HCT116 (cell line): ENCODE data around the gene PIK3C3. TPM values are rescaled to one million over a fixed set of nuclear protein-coding genes. Genes with fewer than 3 reads are reported as not detected.

ENCODE experiments used
- ATAC-seq: fragments of 200-7000 bp; cut with Tn5 transposase; 2 replicates; pipeline ENCODE4 v1.9.1; 2020; ENCODE audit warnings: mild to moderate bottlenecking, moderate library complexity
- BruUV-seq: library from RNA; stranded (reverse); fragments of 400-500 nt; replicated peaks from 2 replicates; lab custom pipeline; 2021; lab: Mats Ljungman, UMichigan
- CTCF ChIA-PET: fragments of 300-600 bp; sonication (Branson Sonifier 250); formaldehyde crosslinking; loops from one replicate; lab custom pipeline; 2021; ENCODE audit warnings: antibody characterized with exemption; lab: Charles Lee
- POLR2A ChIA-PET: fragments of 300-600, 350-600 bp; sonication (Branson Sonifier 250); formaldehyde crosslinking; loops from one replicate; lab custom pipeline; 2021; ENCODE audit warnings: antibody characterized with exemption; lab: Charles Lee
- RAD21 ChIA-PET, 2 experiments: fragments of 300-600 bp; sonication (Branson Sonifier 250); formaldehyde crosslinking; loops; one replicate each; lab custom pipeline; 2023; ENCODE audit warnings: low total read pairs in 2 of 2; ENCODE audit not compliant: uncharacterized antibody in 2 of 2, unreplicated experiment in 2 of 2, low non-redundant PET in 1 of 2; lab: Charles Lee
- DNase-seq: peaks from one replicate; pipeline ENCODE4 v3.0.0-alpha.2; 2010; ENCODE audit warnings: low read depth, low spot score
- H2AFZ ChIP-seq: fragments of 200-600 bp; shearing (Covaris generic), sonication (generic); 2 replicates; pipeline ENCODE4 v1.6.1; 2017; ENCODE audit warnings: low read depth, mixed run types, mixed read lengths, antibody characterized with exemption, low read length; ENCODE audit not compliant: poor library complexity, severe bottlenecking
- H3K27ac ChIP-seq: 2 replicates; pipeline ENCODE4 v1.5.1; 2012; ENCODE audit warnings: low read depth, low read length
- H3K27me3 ChIP-seq: fragments of 200-600 bp; sonication (generic); 2 replicates; pipeline ENCODE4 v1.6.1; 2016; ENCODE audit warnings: mixed run types, low read length, mixed read lengths; ENCODE audit not compliant: insufficient read depth
- H3K36me3 ChIP-seq, 2 experiments: fragments of 200-500 bp in 1 of 2; fragments of 200-600 bp in 1 of 2; sonication (Bioruptor generic) in 1 of 2; sonication (generic) in 1 of 2; 2 replicates each; pipeline versions ENCODE4 v1.5.1 to v1.6.1; 2014 to 2016; ENCODE audit warnings: low read length in 2 of 2, inconsistent platforms in 1 of 2, mixed read lengths in 1 of 2, mixed run types in 1 of 2; ENCODE audit not compliant: insufficient read depth in 2 of 2, control insufficient read depth in 1 of 2
- H3K4me1 ChIP-seq, 2 experiments: fragments of 200-600 bp in 1 of 2; sonication (generic) in 1 of 2; 2 replicates each; pipeline versions ENCODE4 v1.5.1 to v1.6.1; 2012 to 2017; ENCODE audit warnings: low read length in 2 of 2, inconsistent platforms in 1 of 2, mild to moderate bottlenecking in 1 of 2, mixed read lengths in 1 of 2, mixed run types in 1 of 2, moderate library complexity in 1 of 2; ENCODE audit not compliant: insufficient read depth in 2 of 2, control insufficient read depth in 1 of 2
- H3K4me2 ChIP-seq: fragments of 200-600 bp; sonication (generic); 2 replicates; pipeline ENCODE4 v1.6.1; 2017; ENCODE audit warnings: mixed run types, low read length, mixed read lengths
- H3K4me3 ChIP-seq, 2 experiments: fragments of 200-600 bp in 1 of 2; sonication (generic) in 1 of 2; replicated peaks in 1 of 2; 2 replicates each; pipeline ENCODE4 v1.5.1; 2011 to 2016; ENCODE audit warnings: low read length in 2 of 2, control low read depth in 1 of 2, low read depth in 1 of 2, mild to moderate bottlenecking in 1 of 2, mixed read lengths in 1 of 2, mixed run types in 1 of 2
- H3K79me2 ChIP-seq: fragments of 200-600 bp; sonication (generic); 2 replicates; pipeline ENCODE4 v1.6.1; 2017; ENCODE audit warnings: mild to moderate bottlenecking, mixed run types, low read length, moderate library complexity, mixed read lengths; ENCODE audit not compliant: insufficient read depth
- H3K9ac ChIP-seq: fragments of 200-600 bp; sonication (generic); 2 replicates; pipeline ENCODE4 v1.6.1; 2016; ENCODE audit warnings: low read length, mixed read lengths
- H3K9me2 ChIP-seq: fragments of 200-600 bp; sonication (generic), shearing (Covaris generic); 2 replicates; pipeline ENCODE4 v1.6.1; 2017; ENCODE audit warnings: mixed run types, mild to moderate bottlenecking, moderate library complexity; ENCODE audit not compliant: insufficient read depth
- H3K9me3 ChIP-seq, 2 experiments: fragments of 200-500 bp in 1 of 2; fragments of 200-600 bp in 1 of 2; sonication (Bioruptor generic) in 1 of 2; sonication (generic) in 1 of 2; 2 replicates each; pipeline ENCODE4 v1.6.1; 2014 to 2017; ENCODE audit warnings: low read length in 2 of 2, mixed read lengths in 2 of 2, inconsistent platforms in 1 of 2, low read depth in 1 of 2, mild to moderate bottlenecking in 1 of 2, mixed run types in 1 of 2, moderate library complexity in 1 of 2; ENCODE audit not compliant: control insufficient read depth in 1 of 2, insufficient read depth in 1 of 2
- H4K20me1 ChIP-seq: fragments of 200-600 bp; sonication (generic), shearing (Covaris generic); 2 replicates; pipeline ENCODE4 v1.6.1; 2017; ENCODE audit warnings: mixed run types, mild to moderate bottlenecking, moderate library complexity; ENCODE audit not compliant: insufficient read depth
- CBX3 ChIP-seq: IDR thresholded peaks from 2 replicates; pipeline ENCODE4 v1.6.1; 2012; ENCODE audit warnings: low read depth
- ELF1 ChIP-seq: IDR thresholded peaks from 2 replicates; pipeline ENCODE4 v1.6.1; 2012; ENCODE audit warnings: low read depth, borderline replicate concordance
- EZH2 ChIP-seq: fragments of 200-600 bp; sonication (generic); IDR thresholded peaks from 2 replicates; pipeline ENCODE4 v1.6.1; 2017; ENCODE audit warnings: antibody characterized with exemption, mixed run types
- EZH2phosphoT487 ChIP-seq: fragments of 200-600 bp; IDR thresholded peaks from 2 replicates; pipeline ENCODE4 v1.6.1; 2018; ENCODE audit warnings: antibody characterized with exemption, borderline replicate concordance
- FOSL1 ChIP-seq: IDR thresholded peaks from 2 replicates; pipeline ENCODE4 v1.6.1; 2012; ENCODE audit warnings: low read depth
- JUND ChIP-seq: IDR thresholded peaks from 2 replicates; pipeline ENCODE4 v1.6.1; 2012
- POLR2A ChIP-seq: IDR thresholded peaks from 2 replicates; pipeline ENCODE4 v1.7.0; 2011; ENCODE audit warnings: borderline replicate concordance; ENCODE audit not compliant: insufficient read depth, insufficient read length; ENCODE audit errors: extremely low read depth
- POLR2AphosphoS5 ChIP-seq: IDR thresholded peaks from 2 replicates; pipeline ENCODE4 v1.6.1; 2011; ENCODE audit warnings: mild to moderate bottlenecking, low read depth, low read length, moderate library complexity
- SIN3A ChIP-seq: IDR thresholded peaks from 2 replicates; pipeline ENCODE4 v1.6.1; 2012; ENCODE audit warnings: low read depth
- SP1 ChIP-seq: IDR thresholded peaks from 2 replicates; pipeline ENCODE4 v1.6.1; 2012; ENCODE audit warnings: low read depth
- SRF ChIP-seq: IDR thresholded peaks from 2 replicates; pipeline ENCODE4 v1.6.1; 2012; ENCODE audit warnings: low read depth
- TCF7L2 ChIP-seq: IDR thresholded peaks from 2 replicates; pipeline ENCODE4 v1.7.0; 2011; ENCODE audit warnings: borderline replicate concordance, inconsistent platforms; ENCODE audit not compliant: insufficient read depth, insufficient read length; ENCODE audit errors: extremely low read depth
- ZNF274 ChIP-seq: fragments of 200-500 bp; sonication (Bioruptor generic); IDR thresholded peaks from 2 replicates; pipeline ENCODE4 v1.6.1; 2014; ENCODE audit warnings: mild to moderate bottlenecking, low read depth, low read length, inconsistent platforms
- intact Hi-C: fragments of 100-400 bp; cut with micrococcal nuclease; formaldehyde crosslinking; loops from 2 replicates; pipeline ENCODE4 v1.10.0; 2022
- total RNA-seq: library from RNA; stranded (reverse); gene quantifications from one replicate; pipeline ENCODE4 v1.2.1, GENCODE V29; 2021; ENCODE audit not compliant: unreplicated experiment
- TF ChIP-seq, protein P1 (sequence below): IDR thresholded peaks from 2 replicates; pipeline ENCODE4 v1.6.1; 2011; ENCODE audit warnings: mild to moderate bottlenecking, low read length, moderate library complexity; ENCODE audit not compliant: insufficient replicate concordance; ENCODE audit errors: extremely low read depth
- TF ChIP-seq, protein P2 (sequence below), 3 experiments: fragments of 200-600 bp in 1 of 3; sonication (generic) in 1 of 3; IDR thresholded peaks in 2 of 3; conservative IDR thresholded peaks in 1 of 3; 2 replicates each; pipeline ENCODE4 v1.5.1; 2012 to 2017; ENCODE audit warnings: low read depth in 2 of 3, low read length in 2 of 3, antibody characterized with exemption in 1 of 3, borderline replicate concordance in 1 of 3, control low read depth in 1 of 3, mild to moderate bottlenecking in 1 of 3, mixed read lengths in 1 of 3, mixed run types in 1 of 3, moderate library complexity in 1 of 3; ENCODE audit not compliant: insufficient read depth in 1 of 3

PIK3C3 gene
- total RNA-seq, 1 experiment from 2014 or later, result 40.4 TPM

DNA sequence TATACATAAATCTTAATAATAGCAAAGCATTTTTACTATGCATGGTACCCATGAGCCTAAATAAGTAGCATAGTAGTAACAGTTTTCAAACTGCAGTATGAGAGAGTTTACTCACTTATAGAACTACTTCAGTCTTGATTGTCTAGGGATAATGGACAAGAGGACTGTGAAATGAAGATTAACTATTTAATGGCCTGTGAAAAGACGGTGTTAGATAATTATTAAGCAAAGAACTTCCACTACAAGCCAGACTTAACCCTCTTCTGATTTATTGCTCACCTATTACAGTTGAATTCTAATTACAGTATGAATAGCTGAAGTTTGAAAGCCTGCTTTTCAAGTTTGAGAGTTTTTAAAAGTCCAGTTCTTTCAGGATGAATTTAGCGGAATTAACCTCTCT is 18.9 kb downstream of the PIK3C3 start:
- Histone ChIP-seq H3K4me1 (no peaks in the 10 kb centered on the region), H3K4me3 (no peak overlapping the region), H3K4me2 (no peak overlapping the region), H3K27me3 (no peaks in the 10 kb centered on the region), H3K27ac (no peak overlapping the region), H3K79me2 (0 out of 2 replicates have a peak, but pooled peaks cover 3% of the 10 kb centered on the region), H3K36me3 (peaks cover 2 to 8% of the 10 kb centered on the region in 2 experiments; a peak in 3 of 4 replicates), H4K20me1 (no peaks in the 10 kb centered on the region), H2AFZ (no peak overlapping the region), H3K9me3 (no peaks in the 10 kb centered on the region), H3K9me2 (no peaks in the 10 kb centered on the region), H3K9ac (no peak overlapping the region)
- no peak for ATAC-seq
- TF ChIP-seq CBX3 (no peak), ZNF274 (no peak), ELF1 (no peak), SRF (no peak), POLR2A (no peak), POLR2AphosphoS5 (no peak), JUND (no peak), FOSL1 (no peak), SIN3A (no peak), TCF7L2 (no peak), EZH2phosphoT487 (no peak), EZH2 (no peak), SP1 (no peak)
- TF ChIP-seq, protein P1, sequence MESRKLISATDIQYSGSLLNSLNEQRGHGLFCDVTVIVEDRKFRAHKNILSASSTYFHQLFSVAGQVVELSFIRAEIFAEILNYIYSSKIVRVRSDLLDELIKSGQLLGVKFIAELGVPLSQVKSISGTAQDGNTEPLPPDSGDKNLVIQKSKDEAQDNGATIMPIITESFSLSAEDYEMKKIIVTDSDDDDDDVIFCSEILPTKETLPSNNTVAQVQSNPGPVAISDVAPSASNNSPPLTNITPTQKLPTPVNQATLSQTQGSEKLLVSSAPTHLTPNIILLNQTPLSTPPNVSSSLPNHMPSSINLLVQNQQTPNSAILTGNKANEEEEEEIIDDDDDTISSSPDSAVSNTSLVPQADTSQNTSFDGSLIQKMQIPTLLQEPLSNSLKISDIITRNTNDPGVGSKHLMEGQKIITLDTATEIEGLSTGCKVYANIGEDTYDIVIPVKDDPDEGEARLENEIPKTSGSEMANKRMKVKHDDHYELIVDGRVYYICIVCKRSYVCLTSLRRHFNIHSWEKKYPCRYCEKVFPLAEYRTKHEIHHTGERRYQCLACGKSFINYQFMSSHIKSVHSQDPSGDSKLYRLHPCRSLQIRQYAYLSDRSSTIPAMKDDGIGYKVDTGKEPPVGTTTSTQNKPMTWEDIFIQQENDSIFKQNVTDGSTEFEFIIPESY, result no peak
- TF ChIP-seq, protein P2, sequence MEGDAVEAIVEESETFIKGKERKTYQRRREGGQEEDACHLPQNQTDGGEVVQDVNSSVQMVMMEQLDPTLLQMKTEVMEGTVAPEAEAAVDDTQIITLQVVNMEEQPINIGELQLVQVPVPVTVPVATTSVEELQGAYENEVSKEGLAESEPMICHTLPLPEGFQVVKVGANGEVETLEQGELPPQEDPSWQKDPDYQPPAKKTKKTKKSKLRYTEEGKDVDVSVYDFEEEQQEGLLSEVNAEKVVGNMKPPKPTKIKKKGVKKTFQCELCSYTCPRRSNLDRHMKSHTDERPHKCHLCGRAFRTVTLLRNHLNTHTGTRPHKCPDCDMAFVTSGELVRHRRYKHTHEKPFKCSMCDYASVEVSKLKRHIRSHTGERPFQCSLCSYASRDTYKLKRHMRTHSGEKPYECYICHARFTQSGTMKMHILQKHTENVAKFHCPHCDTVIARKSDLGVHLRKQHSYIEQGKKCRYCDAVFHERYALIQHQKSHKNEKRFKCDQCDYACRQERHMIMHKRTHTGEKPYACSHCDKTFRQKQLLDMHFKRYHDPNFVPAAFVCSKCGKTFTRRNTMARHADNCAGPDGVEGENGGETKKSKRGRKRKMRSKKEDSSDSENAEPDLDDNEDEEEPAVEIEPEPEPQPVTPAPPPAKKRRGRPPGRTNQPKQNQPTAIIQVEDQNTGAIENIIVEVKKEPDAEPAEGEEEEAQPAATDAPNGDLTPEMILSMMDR (IDR thresholded peaks at IDR 0.05 in 2 of 3, conservative IDR thresholded peaks at IDR 0.05 in 1 of 3; ENCODE audit: borderline replicate concordance in 1 of 3, insufficient read depth in 1 of 3, low read depth in 2 of 3, low read length in 2 of 3), result no peak
- ChIA-PET POLR2A (no interaction called here), RAD21 (no interaction called here), CTCF (no interaction called here)
- DNase-seq, result no peak
- intact Hi-C loops, result no loop called here
- no TSS peak for BruUV-seq
